GM23338 (cell line): ENCODE measurements around the gene ASCL1. TPM values are rescaled to one million over a fixed set of nuclear protein-coding genes. Genes with fewer than 3 reads are reported as not detected.

Experiments used
- ATAC-seq: fragments of 200-7000 bp; cut with Tn5 transposase; 3 replicates; pipeline ENCODE4 v1.9.1; 2020
- DNase-seq: peaks from one replicate; pipeline ENCODE4 v3.0.0-alpha.2; 2015; ENCODE audit warnings: low spot score
- H2AFZ ChIP-seq: fragments of 200-600 bp; sonication (generic); 2 replicates; pipeline ENCODE4 v1.8.0; 2016; ENCODE audit warnings: antibody characterized with exemption, mild to moderate bottlenecking, moderate library complexity
- H3F3A ChIP-seq: fragments of 200-600 bp; sonication (generic); replicated peaks from 2 replicates; pipeline ENCODE4 v1.8.0; 2017; ENCODE audit warnings: antibody characterized with exemption, mixed run types, low read depth
- H3K27ac ChIP-seq: fragments of 200-600 bp; sonication (generic); 2 replicates; pipeline ENCODE4 v1.6.1; 2016; ENCODE audit warnings: low read depth
- H3K27me3 ChIP-seq: fragments of 200-600 bp; sonication (generic); 2 replicates; pipeline ENCODE4 v1.8.0; 2016; ENCODE audit warnings: mild to moderate bottlenecking, mixed run types, moderate library complexity; ENCODE audit not compliant: insufficient read depth
- H3K36me3 ChIP-seq: fragments of 200-600 bp; sonication (generic); 2 replicates; pipeline ENCODE4 v1.8.0; 2016; ENCODE audit warnings: mild to moderate bottlenecking; ENCODE audit not compliant: insufficient read depth
- H3K4me1 ChIP-seq: fragments of 200-600 bp; sonication (generic); 2 replicates; pipeline ENCODE4 v1.8.0; 2016; ENCODE audit warnings: mild to moderate bottlenecking, moderate library complexity; ENCODE audit not compliant: insufficient read depth
- H3K4me2 ChIP-seq: fragments of 200-600 bp; sonication (generic); 2 replicates; pipeline ENCODE4 v1.7.1; 2017; ENCODE audit warnings: mixed run types
- H3K4me3 ChIP-seq: fragments of 200-600 bp; sonication (generic); 2 replicates; pipeline ENCODE4 v1.6.1; 2016; ENCODE audit warnings: mixed run types
- H3K79me2 ChIP-seq: fragments of 200-600 bp; sonication (generic); replicated peaks from 2 replicates; pipeline ENCODE4 v1.8.0; 2017; ENCODE audit warnings: mild to moderate bottlenecking; ENCODE audit not compliant: insufficient read depth
- H3K9me2 ChIP-seq: fragments of 200-600 bp; sonication (generic); 2 replicates; pipeline ENCODE4 v1.8.0; 2017; ENCODE audit not compliant: insufficient read depth
- H4K20me1 ChIP-seq: fragments of 200-600 bp; sonication (generic); replicated peaks from 2 replicates; pipeline ENCODE4 v1.8.0; 2017; ENCODE audit warnings: mild to moderate bottlenecking; ENCODE audit not compliant: insufficient read depth
- H3K27ac Mint-ChIP-seq: 2 replicates; pipeline ENCODE4 v1.8.0; 2020; ENCODE audit warnings: inconsistent platforms, mild to moderate bottlenecking, moderate library complexity, mixed read lengths
- H3K27me3 Mint-ChIP-seq: 3 replicates; pipeline ENCODE4 v1.8.0; 2022; ENCODE audit warnings: low read depth, mild to moderate bottlenecking, moderate library complexity, mixed read lengths, inconsistent platforms; ENCODE audit not compliant: insufficient read depth, poor library complexity
- H3K36me3 Mint-ChIP-seq: 3 replicates; pipeline ENCODE4 v1.8.0; 2021; ENCODE audit warnings: low read depth, mild to moderate bottlenecking, inconsistent platforms, moderate library complexity, mixed read lengths
- H3K4me1 Mint-ChIP-seq: 3 replicates; pipeline ENCODE4 v1.8.0; 2020; ENCODE audit warnings: mild to moderate bottlenecking, inconsistent platforms, mixed read lengths
- H3K4me3 Mint-ChIP-seq: 3 replicates; pipeline ENCODE4 v1.8.0; 2021; ENCODE audit warnings: moderate library complexity, mild to moderate bottlenecking, inconsistent platforms, mixed read lengths
- H3K9me3 Mint-ChIP-seq: 3 replicates; pipeline ENCODE4 v1.8.0; 2020; ENCODE audit warnings: moderate library complexity, mild to moderate bottlenecking, inconsistent platforms, mixed read lengths
- CREB1 ChIP-seq: fragments of 250-450 bp; sonication (Bioruptor Pico); IDR thresholded peaks from 2 replicates; pipeline ENCODE4 v1.5.0; 2020; ENCODE audit warnings: low read depth, mild to moderate bottlenecking, moderate library complexity
- EZH2 ChIP-seq: fragments of 200-600 bp; sonication (generic); IDR thresholded peaks from one replicate; pipeline ENCODE4 v1.8.0; 2017; ENCODE audit warnings: antibody characterized with exemption, mild to moderate bottlenecking, low read depth; ENCODE audit not compliant: unreplicated experiment
- EZH2phosphoT487 ChIP-seq: fragments of 200-600 bp; sonication (generic); IDR thresholded peaks from one replicate; pipeline ENCODE4 v1.8.1; 2018; ENCODE audit warnings: antibody characterized with exemption; ENCODE audit not compliant: unreplicated experiment
- JUNB ChIP-seq: IDR thresholded peaks from one replicate; pipeline ENCODE4 v1.6.1; 2016; ENCODE audit warnings: antibody characterized with exemption; ENCODE audit not compliant: unreplicated experiment
- NANOG ChIP-seq: IDR thresholded peaks from 2 replicates; pipeline ENCODE4 v1.6.1; 2016; ENCODE audit warnings: antibody characterized with exemption, borderline replicate concordance
- ZNF114 ChIP-seq: fragments of 250-450 bp; sonication (Bioruptor Pico); IDR thresholded peaks from 2 replicates; pipeline ENCODE4 v1.5.0; 2020; ENCODE audit warnings: mild to moderate bottlenecking, moderate library complexity
- ZNF331 ChIP-seq: fragments of 250-450 bp; sonication (Bioruptor Pico); IDR thresholded peaks from 2 replicates; pipeline ENCODE4 v1.5.0; 2020; ENCODE audit warnings: low read depth, mild to moderate bottlenecking, moderate library complexity
- long read RNA-seq: library from polyadenylated mRNA; unstranded; transcript quantifications from one replicate; pipeline ENCODE4 v2.0.0, GENCODE V29; 2020; ENCODE audit not compliant: unreplicated experiment
- polyA plus RNA-seq: library from polyadenylated mRNA; unstranded; fragments of >200 nt; fragmentation: Nextera tagmentation; extraction: Ambion mirVana; gene quantifications from 2 replicates; pipeline ENCODE4 v1.2.1, GENCODE V29; 2016
- total RNA-seq: library from RNA; depleted of rRNA; stranded (reverse); fragments of >200 nt; shearing (Covaris generic); gene quantifications from 2 replicates; pipeline ENCODE4 v1.2.3, GENCODE V29; 2014; rRNA removed
- TF ChIP-seq, protein P1 (sequence below): IDR thresholded peaks from one replicate; pipeline ENCODE4 v1.6.1; 2018; ENCODE audit warnings: antibody characterized with exemption; ENCODE audit not compliant: unreplicated experiment

The ASCL1 gene
- 0.78 TPM in 1 of 2 replicates, not detected in the other for total RNA-seq
- 0.26 and 0.37 TPM in 2 replicates for polyA plus RNA-seq
- long read RNA-seq, result 0 reads

GRCh38 chr12:102957339-102958050, at the start of gene ASCL1:
Gene ASCL1, plus strand, starts transcription at chr12:102957674. Its CDS starts 571 bp downstream, at chr12:102958245.
- H3K4me2 ChIP-seq, result peak within 1 kb of the TSS; percentile 92
- H4K20me1 ChIP-seq, result peaks cover 28% of the 10 kb centered on the region
- Mint-ChIP-seq H3K4me3 (peak within 1 kb of the TSS; percentile 81), H3K9me3 (peaks cover 3% of the 10 kb centered on the region; the same call in 2 of the 3 replicates), H3K4me1 (peaks cover 37% of the 10 kb centered on the region), H3K27ac (no peak within 1 kb of the TSS), H3K27me3 (peaks cover 98% of the 10 kb centered on the region), H3K36me3 (no peaks in the 10 kb centered on the region)
- peaks cover 17% of the 10 kb centered on the region; the same call in 1 of the 2 replicates for H3F3A ChIP-seq
- peaks cover 49% of the 10 kb centered on the region for H3K4me1 ChIP-seq
- H3K4me3 ChIP-seq, result peak within 1 kb of the TSS; percentile 69
- ATAC-seq (peak; percentile 16), DNase-seq (peak; percentile 74)
- no peaks in the 10 kb centered on the region for H3K9me2 ChIP-seq
- H3K27me3 ChIP-seq, result peaks cover 100% of the 10 kb centered on the region
- no peaks in the 10 kb centered on the region for H3K36me3 ChIP-seq
- peak within 1 kb of the TSS; percentile 89 for H2AFZ ChIP-seq
- TF ChIP-seq, protein P1, sequence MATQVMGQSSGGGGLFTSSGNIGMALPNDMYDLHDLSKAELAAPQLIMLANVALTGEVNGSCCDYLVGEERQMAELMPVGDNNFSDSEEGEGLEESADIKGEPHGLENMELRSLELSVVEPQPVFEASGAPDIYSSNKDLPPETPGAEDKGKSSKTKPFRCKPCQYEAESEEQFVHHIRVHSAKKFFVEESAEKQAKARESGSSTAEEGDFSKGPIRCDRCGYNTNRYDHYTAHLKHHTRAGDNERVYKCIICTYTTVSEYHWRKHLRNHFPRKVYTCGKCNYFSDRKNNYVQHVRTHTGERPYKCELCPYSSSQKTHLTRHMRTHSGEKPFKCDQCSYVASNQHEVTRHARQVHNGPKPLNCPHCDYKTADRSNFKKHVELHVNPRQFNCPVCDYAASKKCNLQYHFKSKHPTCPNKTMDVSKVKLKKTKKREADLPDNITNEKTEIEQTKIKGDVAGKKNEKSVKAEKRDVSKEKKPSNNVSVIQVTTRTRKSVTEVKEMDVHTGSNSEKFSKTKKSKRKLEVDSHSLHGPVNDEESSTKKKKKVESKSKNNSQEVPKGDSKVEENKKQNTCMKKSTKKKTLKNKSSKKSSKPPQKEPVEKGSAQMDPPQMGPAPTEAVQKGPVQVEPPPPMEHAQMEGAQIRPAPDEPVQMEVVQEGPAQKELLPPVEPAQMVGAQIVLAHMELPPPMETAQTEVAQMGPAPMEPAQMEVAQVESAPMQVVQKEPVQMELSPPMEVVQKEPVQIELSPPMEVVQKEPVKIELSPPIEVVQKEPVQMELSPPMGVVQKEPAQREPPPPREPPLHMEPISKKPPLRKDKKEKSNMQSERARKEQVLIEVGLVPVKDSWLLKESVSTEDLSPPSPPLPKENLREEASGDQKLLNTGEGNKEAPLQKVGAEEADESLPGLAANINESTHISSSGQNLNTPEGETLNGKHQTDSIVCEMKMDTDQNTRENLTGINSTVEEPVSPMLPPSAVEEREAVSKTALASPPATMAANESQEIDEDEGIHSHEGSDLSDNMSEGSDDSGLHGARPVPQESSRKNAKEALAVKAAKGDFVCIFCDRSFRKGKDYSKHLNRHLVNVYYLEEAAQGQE, result no peak
- TF ChIP-seq EZH2, result peak; percentile 91
- TF ChIP-seq ZNF331 (CRISPR knock-in tag), result no peak
- TF ChIP-seq EZH2phosphoT487, result no peak
- H3K27ac ChIP-seq, result no peak within 1 kb of the TSS
- H3K79me2 ChIP-seq, result no peaks in the 10 kb centered on the region

DNA sequence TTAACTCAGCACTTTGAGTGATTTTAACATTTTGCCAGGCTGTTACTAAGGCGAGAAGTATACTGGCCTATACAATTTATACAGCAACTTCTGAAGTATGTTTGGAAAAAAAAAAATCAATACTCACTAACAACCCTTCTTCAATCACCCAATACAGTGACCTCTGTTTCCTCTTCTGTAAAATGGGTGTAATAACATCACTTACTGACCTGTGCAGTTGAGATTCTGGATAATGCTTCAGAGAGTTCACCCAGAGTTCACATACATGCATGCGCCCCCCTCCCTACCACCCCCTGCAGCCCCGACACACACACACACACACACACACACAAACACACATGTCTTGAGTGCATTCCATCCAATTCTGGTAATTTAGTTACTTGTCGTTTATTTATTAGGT, 49.6 kb upstream of the ASCL1 start:
- Mint-ChIP-seq H3K27ac (no peak overlapping the region), H3K4me1 (no peaks in the 10 kb centered on the region), H3K36me3 (no peaks in the 10 kb centered on the region), H3K9me3 (no peaks in the 10 kb centered on the region), H3K4me3 (no peak overlapping the region), H3K27me3 (no peaks in the 10 kb centered on the region)
- H3K27me3 ChIP-seq, result no peaks in the 10 kb centered on the region
- no peaks in the 10 kb centered on the region; the same call in 1 of the 2 replicates for H3K9me2 ChIP-seq
- no peak for ATAC-seq
- H3K4me3 ChIP-seq, result no peak overlapping the region
- H3K4me1 ChIP-seq, result no peaks in the 10 kb centered on the region
- no peak overlapping the region for H3K27ac ChIP-seq
- no peak overlapping the region for H3K4me2 ChIP-seq
- no peaks in the 10 kb centered on the region for H3K36me3 ChIP-seq
- H3K79me2 ChIP-seq, result no peaks in the 10 kb centered on the region
- H2AFZ ChIP-seq, result no peak overlapping the region
- H4K20me1 ChIP-seq, result no peaks in the 10 kb centered on the region
- no peak for TF ChIP-seq NANOG
- no peak for TF ChIP-seq CREB1 (CRISPR knock-in tag)
- no peak for TF ChIP-seq ZNF331 (CRISPR knock-in tag)
- no peak for TF ChIP-seq EZH2phosphoT487
- no peak for TF ChIP-seq JUNB
- TF ChIP-seq ZNF114 (CRISPR knock-in tag), result no peak
- no peaks in the 10 kb centered on the region for H3F3A ChIP-seq
- no peak for DNase-seq
